ENCODE measurements around the gene SELENOM. TPM values are rescaled to one million over a fixed set of nuclear protein-coding genes. Genes with fewer than 3 reads are reported as not detected.

SELENOM gene
- polyA plus RNA-seq, 1 donor from 2014 or later = 6.6 TPM

DNA sequence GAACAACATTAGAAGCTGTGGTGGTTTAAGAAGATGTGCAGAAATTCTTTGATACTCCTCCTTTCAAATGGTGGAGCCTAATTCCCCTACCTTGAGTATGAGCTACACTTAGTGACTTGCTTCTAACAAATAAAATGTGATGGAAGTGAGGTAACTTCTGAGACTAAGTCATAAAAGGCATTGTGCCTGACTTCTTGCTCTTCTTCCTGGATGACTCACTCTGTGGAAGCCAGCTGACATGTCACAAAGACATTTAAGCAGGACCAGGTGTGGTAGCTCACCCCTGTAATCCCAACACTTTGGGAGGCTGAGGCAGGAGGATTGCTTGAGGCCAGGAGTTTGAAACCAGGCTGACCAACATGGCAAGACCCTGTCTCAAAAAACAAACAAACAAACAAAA, 36.9 kb upstream of the SELENOM start:
- H3K79me2 ChIP-seq (replicated peaks; ENCODE audit: insufficient read depth, low read length) = no peaks in the 10 kb centered on the region
- no peak overlapping the region for H3K4me3 ChIP-seq (ENCODE audit: low read length)
- no peaks in the 10 kb centered on the region for H3K9me2 ChIP-seq (ENCODE audit: insufficient read depth, low read length)
- H4K20me1 ChIP-seq (ENCODE audit: insufficient read depth) = no peaks in the 10 kb centered on the region
- no peaks in the 10 kb centered on the region for H3K36me3 ChIP-seq (ENCODE audit: insufficient read depth, low read length)
- TF ChIP-seq EZH2 (IDR thresholded peaks at IDR 0.05; ENCODE audit: borderline replicate concordance, insufficient read depth, low read length, poor library complexity, severe bottlenecking) = no peak
- TF ChIP-seq TAF1 (IDR thresholded peaks at IDR 0.05; ENCODE audit: low read depth) = no peak
- TF ChIP-seq MXI1 (conservative IDR thresholded peaks at IDR 0.05; ENCODE audit: poor library complexity, severe bottlenecking) = no peak
- TF ChIP-seq SMC3 (conservative IDR thresholded peaks at IDR 0.05; ENCODE audit: poor library complexity) = no peak
- no peak for TF ChIP-seq POLR2AphosphoS5 (IDR thresholded peaks at IDR 0.05)
- TF ChIP-seq, protein P1, sequence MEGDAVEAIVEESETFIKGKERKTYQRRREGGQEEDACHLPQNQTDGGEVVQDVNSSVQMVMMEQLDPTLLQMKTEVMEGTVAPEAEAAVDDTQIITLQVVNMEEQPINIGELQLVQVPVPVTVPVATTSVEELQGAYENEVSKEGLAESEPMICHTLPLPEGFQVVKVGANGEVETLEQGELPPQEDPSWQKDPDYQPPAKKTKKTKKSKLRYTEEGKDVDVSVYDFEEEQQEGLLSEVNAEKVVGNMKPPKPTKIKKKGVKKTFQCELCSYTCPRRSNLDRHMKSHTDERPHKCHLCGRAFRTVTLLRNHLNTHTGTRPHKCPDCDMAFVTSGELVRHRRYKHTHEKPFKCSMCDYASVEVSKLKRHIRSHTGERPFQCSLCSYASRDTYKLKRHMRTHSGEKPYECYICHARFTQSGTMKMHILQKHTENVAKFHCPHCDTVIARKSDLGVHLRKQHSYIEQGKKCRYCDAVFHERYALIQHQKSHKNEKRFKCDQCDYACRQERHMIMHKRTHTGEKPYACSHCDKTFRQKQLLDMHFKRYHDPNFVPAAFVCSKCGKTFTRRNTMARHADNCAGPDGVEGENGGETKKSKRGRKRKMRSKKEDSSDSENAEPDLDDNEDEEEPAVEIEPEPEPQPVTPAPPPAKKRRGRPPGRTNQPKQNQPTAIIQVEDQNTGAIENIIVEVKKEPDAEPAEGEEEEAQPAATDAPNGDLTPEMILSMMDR (IDR thresholded peaks at IDR 0.05; ENCODE audit: poor library complexity, severe bottlenecking) = no peak
- TF ChIP-seq RAD21 (conservative IDR thresholded peaks at IDR 0.05) = no peak
- no peak for TF ChIP-seq EP300 (conservative IDR thresholded peaks at IDR 0.05; ENCODE audit: poor library complexity, severe bottlenecking)
- TF ChIP-seq, protein P2, sequence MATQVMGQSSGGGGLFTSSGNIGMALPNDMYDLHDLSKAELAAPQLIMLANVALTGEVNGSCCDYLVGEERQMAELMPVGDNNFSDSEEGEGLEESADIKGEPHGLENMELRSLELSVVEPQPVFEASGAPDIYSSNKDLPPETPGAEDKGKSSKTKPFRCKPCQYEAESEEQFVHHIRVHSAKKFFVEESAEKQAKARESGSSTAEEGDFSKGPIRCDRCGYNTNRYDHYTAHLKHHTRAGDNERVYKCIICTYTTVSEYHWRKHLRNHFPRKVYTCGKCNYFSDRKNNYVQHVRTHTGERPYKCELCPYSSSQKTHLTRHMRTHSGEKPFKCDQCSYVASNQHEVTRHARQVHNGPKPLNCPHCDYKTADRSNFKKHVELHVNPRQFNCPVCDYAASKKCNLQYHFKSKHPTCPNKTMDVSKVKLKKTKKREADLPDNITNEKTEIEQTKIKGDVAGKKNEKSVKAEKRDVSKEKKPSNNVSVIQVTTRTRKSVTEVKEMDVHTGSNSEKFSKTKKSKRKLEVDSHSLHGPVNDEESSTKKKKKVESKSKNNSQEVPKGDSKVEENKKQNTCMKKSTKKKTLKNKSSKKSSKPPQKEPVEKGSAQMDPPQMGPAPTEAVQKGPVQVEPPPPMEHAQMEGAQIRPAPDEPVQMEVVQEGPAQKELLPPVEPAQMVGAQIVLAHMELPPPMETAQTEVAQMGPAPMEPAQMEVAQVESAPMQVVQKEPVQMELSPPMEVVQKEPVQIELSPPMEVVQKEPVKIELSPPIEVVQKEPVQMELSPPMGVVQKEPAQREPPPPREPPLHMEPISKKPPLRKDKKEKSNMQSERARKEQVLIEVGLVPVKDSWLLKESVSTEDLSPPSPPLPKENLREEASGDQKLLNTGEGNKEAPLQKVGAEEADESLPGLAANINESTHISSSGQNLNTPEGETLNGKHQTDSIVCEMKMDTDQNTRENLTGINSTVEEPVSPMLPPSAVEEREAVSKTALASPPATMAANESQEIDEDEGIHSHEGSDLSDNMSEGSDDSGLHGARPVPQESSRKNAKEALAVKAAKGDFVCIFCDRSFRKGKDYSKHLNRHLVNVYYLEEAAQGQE (IDR thresholded peaks at IDR 0.05; ENCODE audit: borderline replicate concordance) = no peak
- no peak overlapping the region for H3K27ac ChIP-seq (ENCODE audit: low read length)
- no peak overlapping the region for H3K4me2 ChIP-seq (ENCODE audit: low read length)
- no peaks in the 10 kb centered on the region for H3F3A ChIP-seq (ENCODE audit: insufficient read depth, low read length, poor library complexity, severe bottlenecking)
- no peaks in the 10 kb centered on the region for H3K9me3 ChIP-seq (ENCODE audit: low read length)
- H3K27me3 ChIP-seq (ENCODE audit: insufficient read depth, low read depth, low read length) = no peaks in the 10 kb centered on the region
- no peak overlapping the region for H2AFZ ChIP-seq (ENCODE audit: low read depth, low read length)
- H3K9ac ChIP-seq (ENCODE audit: low read length) = no peak overlapping the region

DNA sequence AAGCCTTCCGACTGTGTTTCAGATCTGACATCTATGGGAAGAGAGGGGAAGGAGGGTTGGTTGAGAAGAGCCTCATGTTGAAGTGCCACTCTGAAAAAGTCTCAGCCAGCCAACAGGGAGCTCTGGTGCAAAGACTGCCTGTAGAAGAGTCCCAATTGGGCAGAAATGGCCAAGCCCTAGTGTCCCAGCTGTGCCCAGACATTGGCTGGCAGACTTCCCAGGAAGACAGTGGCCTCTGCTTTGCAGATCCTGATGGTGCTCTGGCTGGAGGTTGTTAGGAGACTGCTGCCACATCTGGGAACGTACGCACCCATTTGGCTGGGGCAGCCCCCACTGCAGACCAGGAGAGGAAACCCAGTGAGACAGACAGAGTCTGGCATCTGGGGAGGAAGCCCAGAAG, 36.2 kb upstream of the SELENOM start:
- H3K36me3 ChIP-seq (ENCODE audit: insufficient read depth, low read length) = no peaks in the 10 kb centered on the region
- no peaks in the 10 kb centered on the region for H3F3A ChIP-seq (ENCODE audit: insufficient read depth, low read length, poor library complexity, severe bottlenecking)
- no peaks in the 10 kb centered on the region for H3K9me2 ChIP-seq (ENCODE audit: insufficient read depth, low read length)
- H2AFZ ChIP-seq (ENCODE audit: low read depth, low read length) = no peak overlapping the region
- no peak overlapping the region for H3K9ac ChIP-seq (ENCODE audit: low read length)
- no peaks in the 10 kb centered on the region for H4K20me1 ChIP-seq (ENCODE audit: insufficient read depth)
- H3K79me2 ChIP-seq (replicated peaks; ENCODE audit: insufficient read depth, low read length) = no peaks in the 10 kb centered on the region
- H3K4me2 ChIP-seq (ENCODE audit: low read length) = no peak overlapping the region
- no peaks in the 10 kb centered on the region for H3K9me3 ChIP-seq (ENCODE audit: low read length)
- TF ChIP-seq, protein P1 (IDR thresholded peaks at IDR 0.05; ENCODE audit: poor library complexity, severe bottlenecking) = no peak
- TF ChIP-seq EP300 (conservative IDR thresholded peaks at IDR 0.05; ENCODE audit: poor library complexity, severe bottlenecking) (no peak), RAD21 (conservative IDR thresholded peaks at IDR 0.05) (no peak), MXI1 (conservative IDR thresholded peaks at IDR 0.05; ENCODE audit: poor library complexity, severe bottlenecking) (no peak), SMC3 (conservative IDR thresholded peaks at IDR 0.05; ENCODE audit: poor library complexity) (no peak), POLR2AphosphoS5 (IDR thresholded peaks at IDR 0.05) (no peak), EZH2 (IDR thresholded peaks at IDR 0.05; ENCODE audit: borderline replicate concordance, insufficient read depth, low read length, poor library complexity, severe bottlenecking) (no peak), TAF1 (IDR thresholded peaks at IDR 0.05; ENCODE audit: low read depth) (no peak)
- TF ChIP-seq, protein P2 (IDR thresholded peaks at IDR 0.05; ENCODE audit: borderline replicate concordance) = no peak
- H3K27ac ChIP-seq (ENCODE audit: low read length) = no peak overlapping the region
- H3K4me3 ChIP-seq (ENCODE audit: low read length) = no peak overlapping the region
- H3K27me3 ChIP-seq (ENCODE audit: insufficient read depth, low read depth, low read length) = no peaks in the 10 kb centered on the region

Measured in neural cell (in vitro differentiated cells).